GOT3 (cell line): ENCODE results near the gene FBXO9.

Experiments used
- DNase-seq: peaks from one replicate; lab custom pipeline; 2025; ENCODE audit warnings: mixed read lengths; lab: John Stamatoyannopoulos, UW

Gene FBXO9

GRCh38 chr6:53065266-53066076 lies at the start of gene FBXO9:
FBXO9 (plus strand) TSS chr6:53065404; CDS start chr6:53065790, 386 bp downstream.
- DNase-seq = peak; percentile 48

GRCh38 chr6:53015486-53015885 lies 49.7 kb upstream of the FBXO9 start:
- DNase-seq = no peak

GRCh38 chr6:53018446-53018845 lies 46.8 kb upstream of the FBXO9 start:
- no peak for DNase-seq

- DNase-seq = no peak
Observed at GRCh38 chr6:53020005-53020744, 45.0 kb upstream of the FBXO9 start.

- no peak for DNase-seq
Observed at GRCh38 chr6:53023323-53023722, 41.9 kb upstream of the FBXO9 start.

- no peak for DNase-seq
Observed at GRCh38 chr6:53026526-53026925, 38.7 kb upstream of the FBXO9 start.

- DNase-seq = no peak
Observed at GRCh38 chr6:53027131-53027718, 38.0 kb upstream of the FBXO9 start.

GRCh38 chr6:53028467-53028866 lies 36.7 kb upstream of the FBXO9 start:
- DNase-seq = no peak

- no peak for DNase-seq
Observed at GRCh38 chr6:53029257-53029656, 35.9 kb upstream of the FBXO9 start.

- DNase-seq = no peak
Observed at GRCh38 chr6:53029761-53030160, 35.4 kb upstream of the FBXO9 start.

- no peak for DNase-seq
Observed at GRCh38 chr6:53031281-53031680, 33.9 kb upstream of the FBXO9 start.

GRCh38 chr6:53032849-53033248 lies 32.4 kb upstream of the FBXO9 start:
- DNase-seq = no peak

GRCh38 chr6:53033764-53034163 lies 31.4 kb upstream of the FBXO9 start:
- no peak for DNase-seq

GRCh38 chr6:53035549-53036213 lies 29.5 kb upstream of the FBXO9 start:
- no peak for DNase-seq

- no peak for DNase-seq
Observed at GRCh38 chr6:53038141-53038540, 27.1 kb upstream of the FBXO9 start.

GRCh38 chr6:53038596-53038995 lies 26.6 kb upstream of the FBXO9 start:
- no peak for DNase-seq

- DNase-seq = no peak
Observed at GRCh38 chr6:53041356-53041755, 23.8 kb upstream of the FBXO9 start.

- DNase-seq = no peak
Observed at GRCh38 chr6:53042112-53042511, 23.1 kb upstream of the FBXO9 start.

GRCh38 chr6:53043581-53043980 lies 21.6 kb upstream of the FBXO9 start:
- no peak for DNase-seq

- no peak for DNase-seq
Observed at GRCh38 chr6:53044071-53044470, 21.1 kb upstream of the FBXO9 start.

- no peak for DNase-seq
Observed at GRCh38 chr6:53044572-53044971, 20.6 kb upstream of the FBXO9 start.

GRCh38 chr6:53045891-53046673 lies 19.1 kb upstream of the FBXO9 start:
- DNase-seq = no peak
